ENCODE results near the gene DNAJB1. TPM values are rescaled to one million over a fixed set of nuclear protein-coding genes. Genes with fewer than 3 reads are reported as not detected.

DNAJB1 gene
- total RNA-seq, 1 experiment from 2014 or later, result 149 TPM

GRCh38 chr19:14563590-14563926, 45.4 kb upstream of the DNAJB1 start:
- no peak for ATAC-seq
- in situ Hi-C loops (cut with HindIII; ENCODE audit: low pct_unique_long_range_greater_than_20kb, low sequenced_read_pairs), result no loop called here
- ChIA-PET POLR2A (no interaction called here), CTCF (no interaction called here)
- DNase-seq (ENCODE audit: low read depth, low spot score), result no peak
- Histone ChIP-seq H3K4me1 (ENCODE audit: control insufficient read depth, insufficient read depth, low read length) (peaks cover 42% of the 10 kb centered on the region), H3K9me3 (ENCODE audit: control insufficient read depth, insufficient read depth, low read depth, low read length) (no peaks in the 10 kb centered on the region), H3K4me3 (ENCODE audit: low read depth in 2 of 2, low read length in 2 of 2) (no peak overlapping the region), H3K27me3 (ENCODE audit: control insufficient read depth, insufficient read depth, low read length) (no peaks in the 10 kb centered on the region), H3K27ac (ENCODE audit: low read length) (no peak overlapping the region), H3K36me3 (ENCODE audit: control insufficient read depth, insufficient read depth, low read length) (no peaks in the 10 kb centered on the region)
- no TSS peak for BruUV-seq (replicated peaks)
- TF ChIP-seq TCF7L2 (IDR thresholded peaks at IDR 0.05; ENCODE audit: low read depth, low read length), result no peak
- no peak for TF ChIP-seq POLR2AphosphoS5 (IDR thresholded peaks at IDR 0.05; ENCODE audit: low read depth, low read length)
- TF ChIP-seq SIN3A (IDR thresholded peaks at IDR 0.05; ENCODE audit: borderline replicate concordance, insufficient read depth, low read depth, low read length), result no peak
- TF ChIP-seq, protein P1, sequence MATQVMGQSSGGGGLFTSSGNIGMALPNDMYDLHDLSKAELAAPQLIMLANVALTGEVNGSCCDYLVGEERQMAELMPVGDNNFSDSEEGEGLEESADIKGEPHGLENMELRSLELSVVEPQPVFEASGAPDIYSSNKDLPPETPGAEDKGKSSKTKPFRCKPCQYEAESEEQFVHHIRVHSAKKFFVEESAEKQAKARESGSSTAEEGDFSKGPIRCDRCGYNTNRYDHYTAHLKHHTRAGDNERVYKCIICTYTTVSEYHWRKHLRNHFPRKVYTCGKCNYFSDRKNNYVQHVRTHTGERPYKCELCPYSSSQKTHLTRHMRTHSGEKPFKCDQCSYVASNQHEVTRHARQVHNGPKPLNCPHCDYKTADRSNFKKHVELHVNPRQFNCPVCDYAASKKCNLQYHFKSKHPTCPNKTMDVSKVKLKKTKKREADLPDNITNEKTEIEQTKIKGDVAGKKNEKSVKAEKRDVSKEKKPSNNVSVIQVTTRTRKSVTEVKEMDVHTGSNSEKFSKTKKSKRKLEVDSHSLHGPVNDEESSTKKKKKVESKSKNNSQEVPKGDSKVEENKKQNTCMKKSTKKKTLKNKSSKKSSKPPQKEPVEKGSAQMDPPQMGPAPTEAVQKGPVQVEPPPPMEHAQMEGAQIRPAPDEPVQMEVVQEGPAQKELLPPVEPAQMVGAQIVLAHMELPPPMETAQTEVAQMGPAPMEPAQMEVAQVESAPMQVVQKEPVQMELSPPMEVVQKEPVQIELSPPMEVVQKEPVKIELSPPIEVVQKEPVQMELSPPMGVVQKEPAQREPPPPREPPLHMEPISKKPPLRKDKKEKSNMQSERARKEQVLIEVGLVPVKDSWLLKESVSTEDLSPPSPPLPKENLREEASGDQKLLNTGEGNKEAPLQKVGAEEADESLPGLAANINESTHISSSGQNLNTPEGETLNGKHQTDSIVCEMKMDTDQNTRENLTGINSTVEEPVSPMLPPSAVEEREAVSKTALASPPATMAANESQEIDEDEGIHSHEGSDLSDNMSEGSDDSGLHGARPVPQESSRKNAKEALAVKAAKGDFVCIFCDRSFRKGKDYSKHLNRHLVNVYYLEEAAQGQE (IDR thresholded peaks at IDR 0.05; ENCODE audit: insufficient read depth in 1 of 2, low read depth in 2 of 2, low read length in 1 of 2), result no peak
- no peak for TF ChIP-seq CTCF (IDR thresholded peaks at IDR 0.05)
- intact Hi-C loops (cut with micrococcal nuclease; ENCODE audit: unreplicated experiment), result no loop called here

- CTCF ChIA-PET, result no interaction called here
- ATAC-seq (no peak), DNase-seq (ENCODE audit: low read depth, low spot score) (no peak)
- POLR2A ChIA-PET, result no interaction called here
- in situ Hi-C loops (cut with HindIII; ENCODE audit: low pct_unique_long_range_greater_than_20kb, low sequenced_read_pairs), result no loop called here
- Histone ChIP-seq H3K36me3 (ENCODE audit: control insufficient read depth, insufficient read depth, low read length) (no peaks in the 10 kb centered on the region), H3K4me3 (ENCODE audit: low read depth in 2 of 2, low read length in 2 of 2) (no peak overlapping the region), H3K27me3 (ENCODE audit: control insufficient read depth, insufficient read depth, low read length) (no peaks in the 10 kb centered on the region), H3K4me1 (ENCODE audit: control insufficient read depth, insufficient read depth, low read length) (peaks cover 48% of the 10 kb centered on the region), H3K9me3 (ENCODE audit: control insufficient read depth, insufficient read depth, low read depth, low read length) (no peaks in the 10 kb centered on the region), H3K27ac (ENCODE audit: low read length) (peak overlapping the region; percentile 85)
- TF ChIP-seq CTCF (IDR thresholded peaks at IDR 0.05), result no peak; the same call in 1 of the 2 replicates
- intact Hi-C loops (cut with micrococcal nuclease; ENCODE audit: unreplicated experiment), result no loop called here
- no TSS peak for BruUV-seq (replicated peaks)
Observed at GRCh38 chr19:14562660-14563589, 44.7 kb upstream of the DNAJB1 start.

All from Panc1 (cell line).